GM21529 (cell line): ENCODE results near the gene AP3M1.
"Not testable (repeated sequence)": the region's sequence is repeated elsewhere in the genome, so short reads cannot be mapped to it uniquely, and the experiment has no call there.

ENCODE experiments used
- ATAC-seq: cut with Tn5 transposase; IDR thresholded peaks from one replicate; pipeline ENCODE4 v1.9.1; 2021; ENCODE audit not compliant: unreplicated experiment

Gene AP3M1, protein sequence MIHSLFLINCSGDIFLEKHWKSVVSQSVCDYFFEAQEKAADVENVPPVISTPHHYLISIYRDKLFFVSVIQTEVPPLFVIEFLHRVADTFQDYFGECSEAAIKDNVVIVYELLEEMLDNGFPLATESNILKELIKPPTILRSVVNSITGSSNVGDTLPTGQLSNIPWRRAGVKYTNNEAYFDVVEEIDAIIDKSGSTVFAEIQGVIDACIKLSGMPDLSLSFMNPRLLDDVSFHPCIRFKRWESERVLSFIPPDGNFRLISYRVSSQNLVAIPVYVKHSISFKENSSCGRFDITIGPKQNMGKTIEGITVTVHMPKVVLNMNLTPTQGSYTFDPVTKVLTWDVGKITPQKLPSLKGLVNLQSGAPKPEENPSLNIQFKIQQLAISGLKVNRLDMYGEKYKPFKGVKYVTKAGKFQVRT

GRCh38 chr10:74150204-74150989, at the start of gene AP3M1:
TSS of gene AP3M1 (minus strand) at chr10:74150828. CDS start at chr10:74138379, 12,449 bp downstream.
- ATAC-seq, result peak; percentile 41

DNA sequence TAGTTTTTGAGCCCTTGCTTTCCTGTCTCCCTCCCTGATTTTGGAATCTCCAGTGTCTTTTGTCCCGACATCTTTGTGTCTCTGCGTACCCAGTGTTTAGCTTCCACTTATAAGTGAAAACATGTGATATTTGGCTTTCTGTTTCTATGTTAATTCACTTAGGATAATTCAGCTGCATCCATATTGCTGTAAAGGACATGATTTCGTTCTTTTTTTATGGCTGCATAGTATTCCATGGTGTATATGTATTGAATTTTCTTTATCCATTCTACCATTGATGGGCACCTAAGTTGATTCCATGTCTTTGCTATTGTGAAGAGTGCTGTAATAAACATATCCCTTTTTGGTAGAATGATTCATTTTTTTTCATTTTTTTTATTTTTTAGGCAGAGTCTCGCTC, 48.7 kb upstream of the AP3M1 start:
- ATAC-seq, result no peak

DNA sequence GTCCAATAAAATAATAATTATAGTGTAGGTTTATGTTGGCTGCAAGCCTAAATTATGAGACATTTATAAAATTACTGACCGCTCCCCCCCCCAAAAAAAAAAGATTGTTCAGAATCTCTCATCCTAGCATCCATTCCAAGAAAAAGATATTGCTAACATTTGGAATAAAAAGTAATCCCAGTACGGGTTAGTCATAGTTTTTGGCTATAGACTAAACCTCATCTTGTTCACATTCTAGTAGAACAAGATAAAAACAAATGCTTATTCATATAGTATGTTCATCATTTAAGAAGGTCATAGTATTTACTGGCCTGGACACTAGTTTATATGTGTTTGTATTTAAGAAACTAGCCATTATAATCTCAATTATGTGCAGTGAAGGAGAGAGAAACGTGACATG, 44.4 kb upstream of the AP3M1 start:
- ATAC-seq, result no peak

GRCh38 chr10:74194545-74194944, 43.9 kb upstream of the AP3M1 start:
- ATAC-seq, result no peak

- ATAC-seq, result no peak
These were observed 39.9 kb upstream of the AP3M1 start for GRCh38 chr10:74190494-74190893.

DNA sequence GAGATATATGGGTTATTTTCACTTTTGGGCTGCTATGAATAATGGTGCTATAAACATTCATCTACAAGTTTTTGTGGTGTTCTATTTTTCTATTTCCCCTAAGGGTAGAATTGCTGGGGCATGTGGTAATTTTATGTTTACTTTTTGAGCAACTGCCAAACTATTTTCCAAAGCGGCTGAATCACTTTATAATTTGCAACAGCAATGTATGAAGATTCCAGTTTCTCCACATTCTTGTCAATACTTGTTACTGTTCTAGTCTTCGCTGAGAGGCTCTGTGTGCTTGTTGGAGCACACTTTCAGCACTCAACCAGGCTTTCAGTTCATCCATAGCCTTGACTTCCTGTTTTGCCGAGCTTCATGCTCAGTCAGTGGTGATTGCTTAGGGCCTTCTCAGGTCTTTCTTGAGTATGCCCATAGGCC, 39.4 kb upstream of the AP3M1 start:
- peak; percentile 88 for ATAC-seq

DNA sequence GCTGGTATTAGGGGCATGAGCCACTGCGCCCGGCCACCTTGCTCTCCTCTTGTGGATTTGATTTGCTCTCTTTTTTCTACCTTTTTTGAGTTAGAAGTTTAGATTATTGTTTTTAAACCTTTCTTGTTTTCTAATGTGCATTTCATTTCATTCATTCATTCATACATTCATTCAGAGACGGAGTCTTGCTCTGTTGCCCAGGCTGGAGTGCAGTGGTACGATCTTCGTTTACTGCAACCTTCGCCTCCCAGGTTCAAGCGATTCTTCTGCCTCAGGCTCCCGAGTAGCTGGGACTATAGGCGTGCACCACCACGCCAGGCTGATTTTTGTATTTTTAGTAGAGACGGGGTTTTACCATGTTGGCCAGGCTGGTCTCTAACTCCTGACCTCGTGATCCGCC, 38.0 kb upstream of the AP3M1 start:
- not testable (repeated sequence) for ATAC-seq

GRCh38 chr10:74187237-74187636, 36.6 kb upstream of the AP3M1 start:
- no peak for ATAC-seq

- ATAC-seq, result no peak
These were observed 36.0 kb upstream of the AP3M1 start for GRCh38 chr10:74186678-74187077.

GRCh38 chr10:74179111-74179710, 28.6 kb upstream of the AP3M1 start:
- no peak for ATAC-seq

DNA sequence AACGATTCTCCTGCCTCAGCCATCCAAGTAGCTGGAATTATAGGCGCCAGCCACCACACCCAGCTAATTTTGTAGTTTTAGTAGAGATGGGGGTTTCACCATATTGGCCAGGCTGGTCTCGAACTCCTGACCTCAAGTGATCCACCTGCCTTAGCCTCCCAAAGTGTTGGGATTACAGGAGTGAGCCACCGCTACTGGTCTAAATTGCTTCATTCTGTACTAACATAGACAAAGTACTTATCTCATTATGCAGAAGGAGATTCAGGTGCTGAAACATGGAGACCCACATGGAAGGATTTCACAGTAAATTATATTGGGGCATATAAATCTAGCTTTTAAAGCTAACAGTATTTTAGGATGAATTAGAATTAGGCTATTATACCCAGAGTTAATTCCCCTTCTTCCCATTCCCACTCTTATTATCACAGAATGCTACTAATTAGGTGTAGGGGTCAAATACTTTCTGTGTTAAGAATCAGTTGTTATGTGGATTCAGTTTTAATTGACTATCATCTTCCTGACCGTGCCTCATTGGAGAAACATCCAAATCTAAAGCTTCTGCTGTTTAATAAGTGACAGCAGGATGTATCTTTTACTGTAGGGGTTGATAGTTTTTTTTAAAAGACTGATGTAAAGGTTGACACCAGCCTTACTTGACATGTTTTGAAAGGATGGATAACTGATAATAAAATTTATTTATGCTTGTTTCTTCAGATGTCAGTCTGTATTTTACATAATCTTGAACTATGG, 27.6 kb upstream of the AP3M1 start:
- no peak for ATAC-seq

GRCh38 chr10:74177140-74177677, 26.6 kb upstream of the AP3M1 start:
- ATAC-seq, result peak; percentile 19

DNA sequence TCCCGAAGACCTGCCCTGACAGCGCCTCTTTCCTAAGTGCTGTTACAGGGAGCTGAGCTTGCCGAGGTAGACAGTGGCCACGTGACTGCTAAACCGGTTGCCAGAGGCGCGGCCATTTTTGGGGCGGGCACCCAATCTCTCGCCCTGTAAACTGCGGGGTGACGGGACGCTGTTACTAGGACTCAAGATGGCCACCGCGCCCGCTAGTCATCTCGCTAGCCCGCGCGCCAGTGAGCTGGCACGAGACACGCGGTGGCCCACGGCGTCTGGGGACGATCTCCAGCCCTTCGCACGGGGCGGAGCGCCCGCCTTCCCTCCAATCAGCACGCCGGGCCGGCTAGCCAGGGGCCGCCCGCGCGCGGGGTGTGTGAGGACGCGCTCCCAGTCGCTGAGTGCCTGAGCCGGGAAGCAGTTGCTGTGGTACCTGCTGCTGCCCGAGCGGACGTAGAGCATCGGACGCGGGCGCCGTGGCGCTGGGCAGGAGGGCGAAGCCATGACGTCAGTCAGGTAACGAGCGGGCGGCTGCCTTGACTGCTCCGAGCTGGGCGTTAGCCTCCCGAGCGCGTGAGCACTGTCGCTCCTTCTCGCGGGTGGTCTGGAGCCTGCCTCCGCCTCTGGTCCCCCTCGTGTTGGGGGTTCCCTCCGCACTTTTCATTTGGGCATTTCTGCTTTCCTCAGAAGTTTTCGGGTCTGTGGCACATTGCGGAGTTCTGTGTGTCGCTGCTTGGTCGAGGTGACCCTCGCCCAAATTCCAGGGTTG, 25.9 kb upstream of the AP3M1 start:
- ATAC-seq, result peak; percentile 87

- ATAC-seq, result no peak
These were observed 25.1 kb upstream of the AP3M1 start for GRCh38 chr10:74175510-74176379.

GRCh38 chr10:74174521-74174920, 23.9 kb upstream of the AP3M1 start:
- no peak for ATAC-seq

DNA sequence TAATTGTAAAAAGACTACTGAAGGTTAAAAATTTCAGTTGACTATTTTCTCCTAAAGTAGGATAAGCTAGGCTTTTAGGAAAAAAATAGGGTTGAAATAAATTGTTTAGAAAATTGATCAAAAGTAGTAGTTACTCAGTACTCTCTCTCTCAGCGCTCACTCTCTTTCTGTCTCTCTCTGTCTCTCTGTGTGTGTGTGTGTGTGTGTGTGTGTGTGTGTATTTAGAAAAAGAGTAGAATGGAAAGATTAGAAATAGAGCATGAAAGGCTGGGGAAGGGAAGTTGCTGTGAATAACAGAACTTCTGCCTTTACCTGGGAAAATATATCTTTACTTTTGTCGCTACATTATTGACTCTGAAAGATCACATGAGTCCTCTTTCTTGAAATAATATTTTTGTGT, 21.0 kb upstream of the AP3M1 start:
- ATAC-seq, result no peak

DNA sequence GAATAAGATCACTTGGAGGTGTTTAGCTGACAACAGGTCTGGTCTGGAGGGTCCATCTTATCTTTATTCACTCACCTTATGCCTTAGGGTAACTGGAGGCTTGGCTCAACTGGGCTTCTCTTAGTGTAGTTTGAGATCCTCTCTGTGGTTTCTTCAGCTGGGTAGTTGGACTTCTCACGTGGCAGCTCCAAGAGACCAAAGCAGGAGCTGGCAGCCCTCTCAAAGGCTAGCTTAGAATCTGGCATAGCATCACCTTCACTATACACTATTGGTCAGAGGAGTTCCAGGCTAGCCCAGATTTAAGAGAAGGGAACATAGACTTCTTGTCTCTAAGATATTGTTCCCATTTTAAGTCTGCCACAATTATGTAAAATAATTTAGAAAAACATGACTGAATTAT, 16.8 kb upstream of the AP3M1 start:
- ATAC-seq, result no peak

GRCh38 chr10:74165530-74165901, 14.9 kb upstream of the AP3M1 start:
- ATAC-seq, result no peak
